Aorta (tissue), 5 donors: ENCODE data around the gene ARHGAP26. TPM values are rescaled to one million over a fixed set of nuclear protein-coding genes. Genes with fewer than 3 reads are reported as not detected.

Experiments
- ATAC-seq: fragments of 200-7000 bp; cut with Tn5 transposase; one replicate; pipeline ENCODE4 v1.9.1; 2022; ENCODE audit warnings: moderate library complexity; ENCODE audit not compliant: low FRiP score
- DNase-seq, 2 donors: peaks; one replicate each; pipeline ENCODE4 v3.0.0-alpha.2; 2020
- H3K27ac ChIP-seq, 2 donors: one replicate each; pipeline ENCODE4 v1.5.1; 2013; ENCODE audit warnings: low read length in 2 of 2, mild to moderate bottlenecking in 2 of 2, moderate library complexity in 2 of 2, control low read depth in 1 of 2, inconsistent platforms in 1 of 2, low read depth in 1 of 2
- H3K27me3 ChIP-seq, 2 donors: one replicate each; pipeline ENCODE4 v1.6.1; 2013; ENCODE audit warnings: control low read depth in 1 of 2, low read length in 1 of 2, mild to moderate bottlenecking in 1 of 2, moderate library complexity in 1 of 2; ENCODE audit not compliant: insufficient read depth in 2 of 2, control insufficient read depth in 1 of 2
- H3K36me3 ChIP-seq, 2 donors: one replicate each; pipeline ENCODE4 v1.6.1; 2013; ENCODE audit warnings: control low read depth in 1 of 2, low read length in 1 of 2, mild to moderate bottlenecking in 1 of 2; ENCODE audit not compliant: insufficient read depth in 2 of 2, control insufficient read depth in 1 of 2
- H3K4me1 ChIP-seq, 2 donors: one replicate each; pipeline ENCODE4 v1.6.1; 2013; ENCODE audit warnings: low read length in 2 of 2, control low read depth in 1 of 2, mild to moderate bottlenecking in 1 of 2, moderate library complexity in 1 of 2; ENCODE audit not compliant: insufficient read depth in 2 of 2, control insufficient read depth in 1 of 2
- H3K4me3 ChIP-seq, 2 donors: one replicate each; pipeline ENCODE4 v1.5.1; 2013; ENCODE audit warnings: low read length in 2 of 2, control low read depth in 1 of 2, mild to moderate bottlenecking in 1 of 2
- H3K9me3 ChIP-seq: one replicate; pipeline ENCODE4 v1.6.1; 2013; ENCODE audit warnings: mild to moderate bottlenecking, low read length; ENCODE audit not compliant: control insufficient read depth
- WGBS, 2 donors: extraction: QIAGEN DNeasy Blood & Tissue Kit; methylation state at CpG; one replicate each; pipeline ENCODE4 v1.1.7; 2013; 5-methylcytosine and 5-hydroxymethylcytosine counted together
- intact Hi-C, 2 donors: fragments of 100-400 bp; cut with DNase I; formaldehyde crosslinking; loops; one replicate each; pipeline versions ENCODE4 v1.14.2 to v1.15.0; 2022
- polyA plus RNA-seq, 2 donors: library from polyadenylated mRNA; stranded (reverse); fragments of 200-250 nt; gene quantifications; one replicate each; pipeline ENCODE4 v1.2.3, GENCODE V29; 2013
- total RNA-seq, 2 donors: library from RNA; stranded (reverse); fragmentation: NEBNext Ultra II Directional; extraction: Animal tissue kit (Norgen Biotek cat#: 25700); gene quantifications; one replicate each; pipeline ENCODE4 v1.2.1, GENCODE V29; 2021
- donor health status: healthy with polysubstance abuse.
- donor health status: Bipolar disorder and iron deficiency.
- donor health status: DM: no; HTN: no; CAD: no.
- donor health status: DM: no; HTN: no; CAD: no.
- donor health status: DM: yes; HTN: yes; CAD: no.

ARHGAP26 gene
- total and polyA plus RNA-seq, 4 donors, result 4.5 to 70.7 (median 29.6) TPM

DNA sequence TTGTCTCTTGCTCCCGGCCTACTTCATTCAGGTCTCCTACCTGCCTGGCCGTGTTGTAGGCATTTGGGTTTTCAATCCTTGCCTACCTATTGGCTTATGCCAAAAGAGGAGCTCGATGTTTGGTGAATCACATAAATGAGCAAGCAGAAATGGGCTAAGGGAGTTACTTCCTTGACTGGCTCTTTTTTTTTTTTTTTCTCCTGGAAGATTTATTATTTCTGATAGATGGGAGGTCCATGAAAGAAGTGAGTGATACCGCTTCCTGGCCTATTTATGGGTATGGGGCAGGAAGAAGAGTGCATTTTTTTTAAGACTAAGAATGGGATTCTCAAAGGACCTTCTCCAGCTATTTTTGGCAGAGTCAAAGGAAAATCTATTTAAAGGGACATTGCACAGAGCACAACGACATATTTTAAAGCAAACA lies 294.1 kb downstream of the ARHGAP26 start:
- no peak for DNase-seq
- Histone ChIP-seq H3K27ac (peak overlapping the region in 1 of 2 donors; percentile 25), H3K36me3 (peaks cover 0 to 5% of the 10 kb centered on the region in 2 donors), H3K4me3 (no peak overlapping the region), H3K9me3 (no peaks in the 10 kb centered on the region), H3K27me3 (no peaks in the 10 kb centered on the region), H3K4me1 (peaks cover 3 to 15% of the 10 kb centered on the region in 2 donors)
- ATAC-seq, result peak; percentile 58
- 36% methylated on average over 5 of the region's 5 CpGs for WGBS, 2 donors
- intact Hi-C loops, result no loop called here

- H3K9me3 ChIP-seq, result no peaks in the 10 kb centered on the region
- peak overlapping the region in 1 of 2 donors; percentile 25 for H3K27ac ChIP-seq
- ATAC-seq (no peak), DNase-seq (no peak)
- H3K4me1 ChIP-seq, result peaks cover 3 to 15% of the 10 kb centered on the region in 2 donors
- peaks cover 0 to 5% of the 10 kb centered on the region in 2 donors for H3K36me3 ChIP-seq
- H3K4me3 ChIP-seq, result no peak overlapping the region
- intact Hi-C loops, result no loop called here
- no peaks in the 10 kb centered on the region for H3K27me3 ChIP-seq
- 10 to 28% methylated on average over 2 of the region's 2 CpGs for WGBS, 2 donors
These were observed 294.5 kb downstream of the ARHGAP26 start for GRCh38 chr5:143064676-143065075.

DNA sequence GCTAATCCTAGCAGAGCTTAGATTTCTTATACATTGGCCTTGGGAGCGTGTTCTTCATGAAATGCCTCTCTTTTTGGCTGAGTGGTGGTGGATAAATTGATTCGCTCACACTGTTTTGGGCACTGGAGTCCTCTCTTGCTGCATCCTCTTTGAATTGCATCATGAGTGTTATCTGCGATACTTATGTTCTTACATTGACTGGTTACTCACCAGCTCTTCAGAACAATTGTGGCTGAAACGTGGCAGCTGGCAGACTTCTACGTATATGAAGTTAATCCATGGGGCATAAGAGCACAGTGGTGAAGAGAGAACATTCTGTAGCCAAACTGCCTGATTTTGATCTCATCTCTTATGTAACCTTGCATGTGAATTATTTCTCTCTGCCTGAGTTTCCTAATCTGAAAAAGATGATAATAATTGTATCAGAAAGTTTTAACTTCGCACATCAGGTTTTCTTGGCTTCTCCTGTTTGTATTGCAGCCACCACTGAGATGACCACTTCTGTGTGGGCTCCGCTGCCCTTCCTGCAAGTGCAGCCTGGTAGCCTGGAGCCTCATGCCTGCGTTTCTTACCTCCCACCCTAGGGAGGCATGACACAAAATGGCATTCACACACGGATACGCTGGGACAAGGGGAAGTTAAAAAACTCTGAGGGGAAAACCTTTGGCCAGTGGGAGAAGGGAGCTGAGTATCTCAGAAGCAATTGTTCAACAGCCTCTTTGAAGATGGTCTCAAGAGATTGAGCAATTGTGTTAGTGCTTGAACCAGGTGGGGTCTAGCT lies 295.2 kb downstream of the ARHGAP26 start:
- Histone ChIP-seq H3K27ac (peak overlapping the region in 1 of 2 donors; percentile 25), H3K36me3 (peaks cover 0 to 5% of the 10 kb centered on the region in 2 donors), H3K4me1 (peaks cover 3 to 15% of the 10 kb centered on the region in 2 donors), H3K27me3 (no peaks in the 10 kb centered on the region), H3K4me3 (no peak overlapping the region), H3K9me3 (no peaks in the 10 kb centered on the region)
- no peak for DNase-seq
- 82% methylated on average over 10 of the region's 10 CpGs for WGBS, 2 donors
- intact Hi-C loops, result no loop called here
- no peak for ATAC-seq

DNA sequence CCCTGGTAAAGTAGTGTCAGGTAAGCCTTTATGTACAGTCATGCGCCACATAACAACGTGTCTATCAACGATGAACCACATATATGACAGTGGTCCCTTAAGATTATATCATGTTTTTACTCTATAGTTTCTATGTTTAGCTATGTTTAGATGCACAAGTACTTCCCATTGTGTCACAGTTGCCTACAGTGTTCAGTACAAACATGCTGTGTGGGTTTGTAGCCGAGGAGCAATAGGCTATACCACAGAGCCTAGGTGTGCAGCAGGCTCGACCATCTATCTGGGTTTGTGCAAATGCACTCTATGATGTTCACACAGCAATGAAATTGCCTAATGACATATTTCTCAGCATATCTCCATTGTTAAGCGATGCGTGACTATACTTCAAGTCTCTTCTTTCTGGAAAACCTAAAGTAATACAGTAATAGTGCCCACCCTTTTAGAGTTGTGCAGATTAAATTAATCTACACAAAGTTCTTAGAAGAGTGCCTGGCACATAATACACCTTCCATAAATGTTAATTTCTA lies 295.9 kb downstream of the ARHGAP26 start:
- H3K27ac ChIP-seq, result no peak overlapping the region
- intact Hi-C loops, result no loop called here
- ATAC-seq, result no peak

GRCh38 chr5:143066556-143067281 lies 296.5 kb downstream of the ARHGAP26 start:
- Histone ChIP-seq H3K9me3 (no peaks in the 10 kb centered on the region), H3K4me1 (peaks cover 3 to 15% of the 10 kb centered on the region in 2 donors), H3K27me3 (no peaks in the 10 kb centered on the region), H3K36me3 (peaks cover 0 to 5% of the 10 kb centered on the region in 2 donors), H3K4me3 (no peak overlapping the region), H3K27ac (no peak overlapping the region)
- 86% methylated on average over 8 of the region's 8 CpGs for WGBS, 2 donors
- intact Hi-C loops, result no loop called here
- DNase-seq (peak in 1 of 2 donors; percentile 45), ATAC-seq (peak; percentile 10)

More for the DNA sequence above, 295.9 kb downstream of the ARHGAP26 start:
- WGBS, 2 donors, result 98 to 100% methylated on average over 7 of the region's 7 CpGs
- H3K9me3 ChIP-seq, result no peaks in the 10 kb centered on the region
- H3K4me3 ChIP-seq, result no peak overlapping the region
- no peaks in the 10 kb centered on the region for H3K27me3 ChIP-seq
- H3K36me3 ChIP-seq, result peaks cover 0 to 5% of the 10 kb centered on the region in 2 donors
- DNase-seq, result no peak
- H3K4me1 ChIP-seq, result peaks cover 3 to 15% of the 10 kb centered on the region in 2 donors

DNA sequence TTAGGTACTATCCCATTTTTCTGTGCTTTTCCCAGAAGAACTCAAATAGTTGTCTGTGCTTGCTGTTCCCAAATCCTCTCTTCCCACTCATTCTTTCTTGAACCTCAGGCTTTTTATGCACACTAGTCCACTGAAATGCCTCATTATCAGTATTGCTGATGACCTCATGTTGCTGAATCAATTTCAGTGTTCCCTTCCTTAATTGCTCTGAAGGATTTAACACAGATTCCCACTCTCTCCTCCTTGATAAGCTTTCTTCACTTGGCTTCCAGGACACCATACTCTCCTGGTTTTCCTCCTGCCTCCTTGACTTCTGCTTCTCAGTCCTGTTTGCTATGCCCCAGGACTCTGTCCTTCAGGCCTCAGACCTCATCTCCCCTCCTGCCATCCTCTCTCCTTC lies 298.5 kb downstream of the ARHGAP26 start:
- peaks cover 0 to 5% of the 10 kb centered on the region in 2 donors for H3K36me3 ChIP-seq
- no peak overlapping the region for H3K27ac ChIP-seq
- no peak for DNase-seq
- no peak for ATAC-seq
- intact Hi-C loops, result no loop called here
- H3K4me3 ChIP-seq, result no peak overlapping the region
- no peaks in the 10 kb centered on the region for H3K9me3 ChIP-seq
- peaks cover 0 to 11% of the 10 kb centered on the region in 2 donors for H3K4me1 ChIP-seq
- no peaks in the 10 kb centered on the region for H3K27me3 ChIP-seq

- intact Hi-C loops, result no loop called here
These were observed 301.8 kb downstream of the ARHGAP26 start for GRCh38 chr5:143071927-143072326.

GRCh38 chr5:143072734-143073133 lies 302.6 kb downstream of the ARHGAP26 start:
- DNase-seq (no peak), ATAC-seq (no peak)
- Histone ChIP-seq H3K36me3 (peaks cover 0 to 5% of the 10 kb centered on the region in 2 donors), H3K4me1 (no peaks in the 10 kb centered on the region), H3K27me3 (no peaks in the 10 kb centered on the region), H3K9me3 (no peaks in the 10 kb centered on the region), H3K27ac (no peak overlapping the region), H3K4me3 (no peak overlapping the region)
- intact Hi-C loops, result no loop called here

More at GRCh38 chr5:143071927-143072326, 301.8 kb downstream of the ARHGAP26 start:
- H3K4me1 ChIP-seq, result no peaks in the 10 kb centered on the region
- peaks cover 0 to 5% of the 10 kb centered on the region in 2 donors for H3K36me3 ChIP-seq
- H3K27ac ChIP-seq, result no peak overlapping the region
- DNase-seq (no peak), ATAC-seq (no peak)
- H3K9me3 ChIP-seq, result no peaks in the 10 kb centered on the region
- no peaks in the 10 kb centered on the region for H3K27me3 ChIP-seq
- no peak overlapping the region for H3K4me3 ChIP-seq
